NCI-H510A treated with DMSO at 0.1 percent for 48 hours (cell line): Measurements from ENCODE around the gene PMF1.
"Not testable (repeated sequence)": the region's sequence is repeated elsewhere in the genome, so short reads cannot be mapped to it uniquely, and the experiment has no call there.

ENCODE experiments used
- DNase-seq: peaks from one replicate; lab custom pipeline; 2025; lab: John Stamatoyannopoulos, UW

PMF1 gene, protein sequence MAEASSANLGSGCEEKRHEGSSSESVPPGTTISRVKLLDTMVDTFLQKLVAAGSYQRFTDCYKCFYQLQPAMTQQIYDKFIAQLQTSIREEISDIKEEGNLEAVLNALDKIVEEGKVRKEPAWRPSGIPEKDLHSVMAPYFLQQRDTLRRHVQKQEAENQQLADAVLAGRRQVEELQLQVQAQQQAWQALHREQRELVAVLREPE

DNA sequence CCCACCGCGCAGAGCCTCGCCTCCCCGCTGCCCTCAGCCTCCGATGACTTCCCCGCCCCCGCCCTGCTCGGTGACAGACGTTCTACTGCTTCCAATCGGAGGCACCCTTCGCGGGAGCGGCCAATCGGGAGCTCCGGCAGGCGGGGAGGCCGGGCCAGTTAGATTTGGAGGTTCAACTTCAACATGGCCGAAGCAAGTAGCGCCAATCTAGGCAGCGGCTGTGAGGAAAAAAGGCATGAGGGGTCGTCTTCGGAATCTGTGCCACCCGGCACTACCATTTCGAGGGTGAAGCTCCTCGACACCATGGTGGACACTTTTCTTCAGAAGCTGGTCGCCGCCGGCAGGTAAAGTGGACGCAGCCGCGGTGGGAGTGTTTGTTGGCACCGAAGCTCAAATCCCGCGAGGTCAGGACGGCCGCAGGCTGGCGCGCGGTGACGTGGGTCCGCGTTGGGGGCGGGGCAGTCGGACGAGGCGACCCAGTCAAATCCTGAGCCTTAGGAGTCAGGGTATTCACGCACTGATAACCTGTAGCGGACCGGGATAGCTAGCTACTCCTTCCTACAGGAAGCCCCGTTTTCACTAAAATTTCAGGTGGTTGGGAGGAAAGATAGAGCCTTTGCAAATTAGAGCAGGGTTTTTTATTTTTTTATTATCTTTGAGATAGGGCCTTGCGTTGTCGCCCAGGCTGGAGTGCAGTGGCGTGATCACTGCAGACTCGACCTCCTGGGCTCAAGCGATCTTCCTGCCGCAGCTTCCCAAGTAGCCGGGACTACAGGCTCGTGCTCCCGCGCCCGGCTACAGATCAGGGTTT, at the start of gene PMF1:
Gene PMF1 (plus strand): TSS at position 175 of the 811 bp plus-strand sequence. CDS start 9 bp downstream, at position 184.
- DNase-seq, result peak; percentile 98

DNA sequence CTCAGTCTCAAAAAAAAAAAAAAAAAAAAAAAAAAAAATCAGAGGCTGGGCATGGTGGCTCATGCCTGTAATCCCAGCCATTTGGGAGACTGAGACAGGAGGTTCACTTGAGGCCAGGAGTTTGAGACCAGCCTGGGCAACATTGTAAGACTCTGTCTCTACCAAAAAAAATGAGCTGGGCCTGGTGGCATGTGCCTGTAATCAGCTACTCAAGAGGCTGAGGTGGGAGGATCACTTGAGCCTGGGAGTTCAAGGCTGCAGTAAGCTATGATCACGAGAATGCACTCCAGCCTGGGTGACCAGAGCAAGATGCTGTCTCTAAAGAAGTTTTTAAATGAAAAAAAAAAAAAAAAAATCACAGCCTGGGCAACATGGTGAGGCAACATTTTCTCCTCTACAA, 49.1 kb upstream of the PMF1 start:
- no peak for DNase-seq

DNA sequence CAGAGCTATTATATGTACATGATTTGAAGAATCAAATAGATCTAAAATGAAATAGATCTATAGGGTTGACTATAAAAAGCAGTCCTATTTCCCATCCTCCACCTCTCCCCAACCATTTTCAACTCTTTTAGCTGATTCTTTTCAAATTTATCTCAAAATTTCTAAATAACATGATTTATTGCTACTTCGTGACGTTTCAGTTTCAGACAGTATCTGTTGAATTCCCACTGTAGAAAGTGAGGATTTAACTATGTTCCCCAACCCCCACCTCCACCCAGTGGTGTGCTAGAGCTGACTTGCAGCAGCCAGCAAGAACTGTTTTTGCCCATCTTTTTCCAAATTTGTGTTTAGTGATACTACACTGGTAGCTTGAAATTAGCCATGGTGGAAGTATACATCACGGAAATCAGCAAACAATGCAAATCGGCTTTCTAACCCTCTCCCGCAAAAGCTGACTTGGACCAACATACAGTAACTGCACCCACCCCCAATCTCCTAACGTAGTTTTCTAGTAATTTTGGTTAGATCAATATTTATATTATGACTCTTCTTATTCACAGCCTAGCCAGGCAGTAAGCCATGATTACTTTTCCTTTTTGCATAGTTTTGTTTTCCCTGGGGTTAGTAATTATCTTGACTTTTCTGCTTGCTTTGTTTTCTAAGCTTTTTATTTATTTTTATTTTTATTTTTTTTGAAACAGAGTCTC, 48.5 kb upstream of the PMF1 start:
- no peak for DNase-seq

DNA sequence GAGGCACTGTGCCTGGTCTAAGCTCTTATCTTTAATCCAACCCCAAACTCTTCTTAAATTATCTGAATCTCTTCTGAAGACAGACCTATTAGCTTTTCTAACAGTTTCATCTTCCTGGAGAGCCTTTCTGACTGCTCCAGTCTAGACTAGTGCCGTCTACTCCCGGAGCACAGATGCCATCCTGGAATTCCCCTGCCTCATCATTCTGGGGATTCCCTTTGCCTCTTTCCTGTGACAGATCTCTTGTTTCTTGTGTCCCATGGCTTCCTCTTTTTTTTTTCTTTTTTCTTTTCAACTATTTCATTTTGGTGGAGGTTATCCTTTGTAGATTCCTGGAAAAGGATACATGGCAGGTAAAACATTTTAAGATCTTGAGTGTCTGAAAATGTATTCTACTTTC, 47.7 kb upstream of the PMF1 start:
- DNase-seq, result no peak

DNA sequence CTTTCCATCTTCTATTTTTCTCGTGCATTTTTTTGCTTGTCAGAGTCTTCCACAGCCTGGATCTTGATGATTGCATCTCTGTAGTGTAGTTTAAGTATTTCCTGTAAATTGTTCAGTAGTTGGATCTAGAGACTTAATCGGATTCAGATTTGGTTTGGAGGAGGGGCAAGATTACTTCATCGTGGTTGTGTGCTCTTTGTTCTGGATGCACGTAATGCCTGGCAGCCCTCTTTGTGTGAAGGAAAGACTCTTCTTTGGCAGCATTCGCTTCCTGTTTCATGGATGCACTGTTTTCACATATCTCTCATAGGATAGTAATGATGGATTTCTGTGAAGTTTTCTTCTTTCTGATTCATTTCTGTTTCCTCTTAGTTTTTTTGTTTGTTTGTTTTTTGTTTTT, 45.3 kb upstream of the PMF1 start:
- DNase-seq, result no peak

DNA sequence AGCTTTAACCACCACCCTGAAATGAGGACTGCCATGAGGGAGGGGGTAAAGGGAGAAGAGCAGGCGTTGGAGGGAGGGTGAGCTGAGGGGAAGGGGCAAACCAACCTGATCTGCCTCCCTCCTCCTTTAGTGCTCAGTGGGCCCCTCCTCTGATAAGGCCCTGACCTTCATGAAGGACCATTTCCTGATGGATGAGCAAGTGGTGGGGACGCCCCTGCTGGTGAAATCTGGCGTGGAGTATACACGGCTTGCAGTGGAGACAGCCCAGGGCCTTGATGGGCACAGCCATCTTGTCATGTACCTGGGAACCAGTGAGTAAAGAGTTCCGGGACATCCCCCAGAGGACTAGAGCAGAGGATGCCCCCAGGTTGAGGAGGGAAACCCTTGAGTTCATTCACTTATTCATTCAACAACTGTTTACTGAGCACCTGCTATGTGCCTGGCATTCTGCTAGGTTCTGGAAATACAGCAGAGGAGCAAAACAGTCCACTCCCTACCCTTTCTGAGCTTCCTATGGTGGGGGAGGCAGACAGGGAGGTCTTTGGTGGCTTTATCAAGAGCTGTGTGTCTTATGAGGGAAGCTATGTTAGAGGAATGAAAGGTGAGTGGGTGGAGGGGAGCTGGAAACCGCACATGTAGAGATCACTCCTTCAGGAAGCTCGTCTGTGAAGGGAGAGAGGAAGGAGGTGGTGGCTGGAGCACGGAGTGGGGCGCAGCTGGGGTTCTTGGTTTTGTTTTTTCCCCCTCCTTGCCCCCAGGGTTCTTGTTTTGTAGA, 39.9 kb upstream of the PMF1 start:
- no peak for DNase-seq

DNA sequence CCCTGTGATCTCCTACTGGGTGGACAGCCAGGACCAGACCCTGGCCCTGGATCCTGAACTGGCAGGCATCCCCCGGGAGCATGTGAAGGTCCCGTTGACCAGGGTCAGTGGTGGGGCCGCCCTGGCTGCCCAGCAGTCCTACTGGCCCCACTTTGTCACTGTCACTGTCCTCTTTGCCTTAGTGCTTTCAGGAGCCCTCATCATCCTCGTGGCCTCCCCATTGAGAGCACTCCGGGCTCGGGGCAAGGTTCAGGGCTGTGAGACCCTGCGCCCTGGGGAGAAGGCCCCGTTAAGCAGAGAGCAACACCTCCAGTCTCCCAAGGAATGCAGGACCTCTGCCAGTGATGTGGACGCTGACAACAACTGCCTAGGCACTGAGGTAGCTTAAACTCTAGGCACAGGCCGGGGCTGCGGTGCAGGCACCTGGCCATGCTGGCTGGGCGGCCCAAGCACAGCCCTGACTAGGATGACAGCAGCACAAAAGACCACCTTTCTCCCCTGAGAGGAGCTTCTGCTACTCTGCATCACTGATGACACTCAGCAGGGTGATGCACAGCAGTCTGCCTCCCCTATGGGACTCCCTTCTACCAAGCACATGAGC, 36.1 kb upstream of the PMF1 start:
- DNase-seq, result no peak

DNA sequence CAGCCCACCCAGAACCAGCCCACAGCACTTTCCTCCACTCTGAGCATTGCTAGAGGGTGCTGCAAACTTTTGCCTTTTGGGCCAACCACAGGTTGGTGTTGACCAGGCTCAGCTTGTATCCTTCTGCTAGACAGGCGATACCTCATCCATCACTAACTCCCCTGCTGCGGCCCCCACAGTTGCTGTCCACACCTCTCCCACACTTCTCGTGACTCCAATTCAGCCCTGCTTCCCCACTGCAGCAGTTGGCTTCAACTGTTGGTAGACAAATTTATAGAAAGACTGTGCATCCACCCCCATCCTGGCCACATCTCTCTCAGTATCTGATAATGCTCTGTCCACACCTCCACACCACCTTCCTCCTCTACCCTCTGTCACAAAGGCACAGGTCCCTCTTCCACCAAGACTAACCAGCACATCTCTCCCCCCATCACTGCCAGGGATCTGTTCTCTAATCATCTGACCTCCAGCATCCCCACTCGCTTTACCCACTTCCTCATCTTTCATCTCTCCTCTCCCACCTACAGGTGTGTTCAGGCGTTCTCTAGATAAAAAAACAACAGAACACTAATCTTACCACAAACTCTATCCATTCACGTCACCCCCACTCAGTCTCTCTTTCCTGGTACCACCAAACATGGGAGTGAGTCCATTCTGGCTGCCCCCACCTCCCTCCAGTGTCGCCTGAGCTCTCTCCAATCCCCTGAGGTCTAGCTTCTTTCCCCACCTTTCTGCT, 34.7 kb upstream of the PMF1 start:
- no peak for DNase-seq

DNA sequence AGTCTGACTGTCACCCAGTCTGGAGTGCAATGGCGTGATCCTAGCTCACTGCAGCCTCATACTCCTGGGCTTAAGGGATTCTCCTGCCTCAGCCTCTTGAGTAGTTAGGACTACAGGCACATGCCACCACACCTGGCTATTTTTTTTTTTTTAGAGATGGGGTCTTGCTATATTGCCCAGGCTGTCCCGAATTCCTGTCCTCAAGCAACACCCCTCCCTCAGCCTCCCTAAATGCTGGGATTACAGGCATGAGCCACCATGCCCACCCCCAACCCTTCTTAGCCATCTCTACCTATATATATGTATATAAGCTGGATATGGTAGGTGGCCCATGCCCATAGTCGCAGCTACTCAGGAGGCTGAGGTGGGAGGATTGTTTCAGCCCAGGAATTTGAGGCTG, 32.3 kb upstream of the PMF1 start:
- DNase-seq, result no peak

DNA sequence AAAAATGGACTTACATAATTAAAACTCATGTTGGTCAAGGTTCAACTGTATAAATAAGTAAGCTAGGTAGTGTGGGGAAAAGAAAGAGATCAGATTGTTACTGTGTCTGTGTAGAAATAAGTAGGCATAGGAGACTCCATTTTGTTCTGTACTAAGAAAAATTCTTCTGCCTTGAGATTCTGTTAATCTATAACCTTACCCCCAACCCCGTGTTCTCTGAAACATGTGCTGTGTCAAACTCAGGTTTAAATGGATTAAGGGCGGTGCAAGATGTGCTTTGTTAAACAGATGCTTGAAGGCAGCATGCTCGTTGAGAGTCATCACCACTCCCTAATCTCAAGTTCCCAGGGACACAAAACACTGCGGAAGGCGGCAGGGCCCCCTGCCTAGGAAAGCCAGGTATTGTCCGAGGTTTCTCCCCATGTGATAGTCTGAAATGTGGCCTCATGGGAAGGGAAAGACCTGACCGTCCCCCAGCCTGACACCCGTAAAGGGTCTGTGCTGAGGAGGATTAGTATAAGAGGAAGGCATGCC, 31.3 kb upstream of the PMF1 start:
- not testable (repeated sequence) for DNase-seq

DNA sequence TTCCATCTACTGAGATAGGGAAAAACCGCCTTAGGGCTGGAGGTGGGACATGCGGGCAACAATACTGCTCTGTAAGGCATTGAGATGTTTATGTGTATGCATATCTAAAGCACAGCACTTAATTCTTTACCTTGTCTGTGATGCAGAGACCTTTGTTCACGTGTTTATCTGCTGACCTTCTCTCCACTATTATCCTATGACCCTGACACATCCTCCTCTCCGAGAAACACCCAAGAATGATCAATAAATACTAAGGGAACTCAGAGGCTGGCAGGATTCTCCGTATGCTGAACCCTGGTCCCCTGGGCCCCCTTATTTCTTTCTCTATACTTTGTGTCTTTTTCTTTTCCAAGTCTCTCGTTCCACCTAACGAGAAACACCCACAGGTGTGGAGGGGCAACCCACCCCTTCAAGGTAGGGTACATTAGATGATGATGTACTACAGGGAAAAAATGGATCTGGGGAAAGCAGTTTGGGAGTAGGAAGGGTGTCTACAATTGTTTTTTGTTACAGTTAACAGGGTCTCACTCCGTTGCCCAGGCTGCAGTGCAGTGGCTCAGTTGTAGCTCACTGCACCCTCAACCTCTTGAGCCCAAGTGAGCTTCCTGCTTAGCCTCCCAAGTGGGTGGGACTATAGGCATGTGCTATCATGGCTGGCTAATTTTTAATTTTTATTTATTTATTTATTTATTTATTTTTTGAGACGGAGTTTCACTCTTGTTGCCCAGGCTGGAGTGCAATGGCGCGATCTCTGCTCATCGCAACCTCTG, 30.6 kb upstream of the PMF1 start:
- not testable (repeated sequence) for DNase-seq

DNA sequence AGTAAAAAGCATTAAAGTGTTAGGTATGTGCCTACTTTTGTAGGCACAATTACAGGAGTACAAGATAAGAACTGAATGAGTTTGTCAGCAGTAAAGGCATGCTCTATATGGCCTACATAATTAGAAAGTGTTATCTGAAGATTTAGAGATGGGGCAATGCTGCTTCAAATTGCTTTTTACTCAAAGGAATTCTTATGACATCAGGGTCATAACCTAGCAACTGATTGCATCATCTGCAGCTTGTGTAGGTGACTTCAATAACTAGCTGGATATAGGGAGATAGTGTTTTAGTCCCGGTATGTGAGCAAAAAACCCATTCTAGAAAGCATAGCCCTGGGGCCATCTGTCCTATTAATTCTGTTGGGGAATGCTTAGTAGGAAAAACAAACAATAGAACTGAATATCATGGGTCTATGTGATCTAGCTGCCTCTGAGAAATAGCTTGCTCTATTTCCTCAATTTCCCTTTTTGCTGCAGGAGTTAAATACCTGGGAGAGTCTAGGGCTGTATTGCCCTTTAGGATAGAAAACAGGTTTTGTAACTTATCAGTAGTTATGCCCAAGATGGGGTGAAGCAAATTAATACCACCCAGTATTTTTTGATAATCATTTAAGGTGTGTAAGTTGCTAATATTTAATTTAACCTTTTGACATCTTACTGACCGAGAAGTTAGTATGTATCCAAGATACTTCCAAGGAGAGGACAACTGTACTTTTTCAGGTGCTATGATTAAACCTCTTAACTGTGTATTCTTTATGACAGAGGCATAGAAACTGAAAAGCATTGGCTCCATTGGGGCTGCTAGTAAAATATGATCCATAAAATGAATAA, 26.2 kb upstream of the PMF1 start:
- DNase-seq, result not testable (repeated sequence)

DNA sequence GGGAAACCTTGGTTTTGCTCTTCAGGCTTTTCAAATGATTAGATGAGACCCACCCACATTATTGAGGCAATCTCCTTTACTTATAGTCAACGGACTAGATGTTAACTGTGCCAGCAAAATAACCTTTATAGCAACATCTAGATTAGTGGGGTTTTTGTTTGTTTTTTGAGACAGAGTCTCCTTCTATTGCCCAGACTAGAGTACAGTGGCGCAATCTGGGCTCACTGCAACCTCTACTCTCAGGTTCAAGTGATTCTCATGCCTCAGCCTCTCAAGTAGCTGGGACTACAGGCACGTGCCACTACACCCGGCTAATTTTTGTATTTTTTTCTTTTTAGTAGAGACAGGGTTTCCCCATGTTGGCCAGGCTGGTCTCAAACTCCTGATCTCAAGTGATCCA, 22.5 kb upstream of the PMF1 start:
- not testable (repeated sequence) for DNase-seq

DNA sequence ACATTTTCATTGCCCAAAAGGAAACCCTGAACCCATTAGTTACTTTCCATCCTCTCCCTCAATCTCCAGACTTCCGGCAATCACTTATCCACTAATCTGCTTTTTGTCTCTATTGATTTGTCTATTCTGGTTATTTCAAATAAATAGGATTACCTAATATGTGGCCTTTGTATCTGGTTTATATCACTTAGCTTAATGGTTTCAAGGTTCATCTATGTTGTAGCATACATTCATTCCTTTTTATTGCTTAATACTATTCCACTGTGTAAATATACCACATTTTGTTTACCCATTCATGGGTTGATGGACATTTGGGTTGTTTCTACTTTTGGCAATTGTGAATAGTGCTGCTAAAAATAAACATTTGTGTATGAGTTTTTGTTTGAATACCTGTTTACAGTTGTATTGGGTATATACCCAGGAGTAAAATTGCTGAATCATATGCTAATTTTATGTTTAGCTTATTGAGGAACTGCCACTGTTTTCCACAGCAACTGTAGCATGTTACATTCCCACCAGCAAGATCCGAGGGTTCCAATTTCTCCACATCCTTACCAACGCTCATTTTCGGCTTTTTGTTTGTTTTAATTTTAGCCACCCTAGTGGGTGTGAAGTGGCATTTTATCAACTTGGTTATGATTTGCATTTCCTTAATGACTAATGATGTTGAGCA, 21.4 kb upstream of the PMF1 start:
- no peak for DNase-seq

DNA sequence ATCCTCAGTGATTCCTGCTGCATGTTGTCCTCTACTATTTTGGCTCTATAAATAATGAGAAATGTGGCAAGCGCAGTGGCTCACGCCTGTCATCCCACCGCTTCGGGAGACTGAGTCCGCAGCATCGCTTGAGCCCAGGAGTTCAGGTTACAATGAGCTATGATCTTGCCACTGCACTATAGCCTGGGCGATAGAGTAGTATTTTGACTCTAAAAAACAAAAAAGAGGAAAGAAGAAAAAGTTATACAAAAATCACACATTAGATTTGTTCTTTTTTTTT, 19.7 kb upstream of the PMF1 start:
- DNase-seq, result no peak

DNA sequence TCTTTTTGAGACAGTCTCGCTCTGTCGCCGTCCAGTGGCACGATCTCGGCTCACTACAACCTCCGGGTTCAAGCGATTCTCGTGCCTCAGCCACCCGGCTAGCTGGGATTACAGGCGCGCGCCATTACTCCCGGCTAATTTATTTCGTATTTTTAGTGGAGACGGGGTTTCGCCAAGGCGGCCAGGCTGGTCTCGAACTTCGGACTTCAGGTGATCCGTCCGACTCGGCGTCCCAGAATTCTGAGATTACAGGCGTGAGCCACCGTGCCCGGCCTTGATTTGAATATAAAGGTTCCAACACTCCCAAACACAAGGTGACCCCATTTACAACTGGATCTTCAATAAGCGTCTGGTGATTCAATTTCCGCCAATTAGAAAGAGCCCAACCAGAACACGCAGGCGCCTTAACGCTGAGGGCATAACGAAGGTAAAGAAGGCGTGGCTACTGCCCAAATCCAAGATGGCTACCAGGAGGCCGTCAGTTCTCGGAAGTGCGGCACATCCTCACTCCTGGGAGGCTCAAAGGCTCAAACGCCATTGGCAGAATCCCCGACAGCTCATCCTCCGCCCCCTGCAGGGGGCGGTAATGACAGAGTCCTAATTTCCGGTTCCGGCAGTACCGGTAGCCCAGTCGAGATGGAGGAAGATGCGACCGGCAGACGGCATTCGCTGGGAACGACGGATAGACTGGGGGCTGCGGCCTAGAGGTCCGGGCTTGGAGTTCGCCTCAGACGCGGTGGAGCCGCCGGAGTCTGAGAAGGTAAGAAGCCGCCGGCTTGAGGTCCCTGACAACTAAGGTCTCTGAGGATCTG, 19.1 kb upstream of the PMF1 start, which contains the start of gene SLC25A44:
Gene SLC25A44 (plus strand): TSS at position 617 of the 812 bp plus-strand sequence. CDS start 5,744 bp downstream, outside the sequence.
- DNase-seq, result peak; percentile 99

DNA sequence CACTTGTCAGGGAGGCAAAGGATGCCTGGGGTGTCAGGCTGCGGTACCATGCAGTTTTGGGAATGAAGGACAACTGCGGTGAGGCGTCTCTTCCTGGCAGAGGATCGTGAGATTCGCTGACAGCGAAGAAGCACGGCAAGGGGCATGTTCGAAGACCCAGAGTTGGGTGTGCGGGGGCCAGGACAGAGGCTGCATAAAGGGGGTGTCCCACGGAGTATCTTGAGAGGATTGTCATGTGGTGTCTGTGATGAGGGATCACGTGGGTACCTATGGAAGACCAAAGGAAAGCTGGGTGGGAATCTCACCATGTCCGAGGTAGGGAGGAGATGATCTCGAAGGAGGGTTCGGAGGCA, 18.5 kb upstream of the PMF1 start:
- DNase-seq, result no peak

DNA sequence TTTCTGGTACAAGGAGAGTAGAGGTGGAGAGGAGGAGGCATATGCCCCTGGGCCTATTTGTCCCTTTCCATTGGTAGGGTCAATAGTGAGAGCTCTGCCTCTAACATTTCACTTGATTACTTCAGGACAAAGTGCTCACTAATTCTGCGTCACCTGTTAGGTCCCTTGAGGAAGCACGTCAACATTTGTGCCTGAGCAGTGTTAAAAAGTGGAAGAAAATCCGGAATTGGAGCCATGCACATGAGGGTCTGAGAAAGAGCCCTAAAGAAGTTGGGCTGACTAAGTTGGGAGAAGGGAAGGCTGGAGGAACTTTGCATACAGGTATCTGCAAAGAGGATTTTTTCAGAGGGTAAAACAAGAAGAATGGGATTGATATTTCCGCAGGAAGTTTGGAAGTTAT, 17.0 kb upstream of the PMF1 start:
- no peak for DNase-seq
